K562 (cell line): ENCODE data around the gene TRIM45. TPM values are rescaled to one million over a fixed set of nuclear protein-coding genes. Genes with fewer than 3 reads are reported as not detected.
A peak's percentile ranks its signal among the peaks of the same experiment; 100 is the strongest.

Source experiments
- CBX2 ChIP-seq: fragments of 200-600 bp; sonication (generic); IDR thresholded peaks from one replicate; pipeline ENCODE4 v1.6.1; 2012; ENCODE audit warnings: mild to moderate bottlenecking, low read length, inconsistent platforms; ENCODE audit not compliant: insufficient read depth, poor library complexity, severe bottlenecking
- CCNT2 ChIP-seq: IDR thresholded peaks from 2 replicates; pipeline ENCODE4 v1.6.1; 2011; ENCODE audit warnings: borderline replicate concordance, low read depth, mild to moderate bottlenecking, moderate library complexity, mixed read lengths, low read length; ENCODE audit not compliant: insufficient read length; ENCODE audit errors: extremely low read depth
- NEUROD1 ChIP-seq: fragments of 150-350 bp; IDR thresholded peaks from 2 replicates; pipeline ENCODE4 v1.6.1; 2014; ENCODE audit warnings: borderline replicate concordance, low read length, low read depth; ENCODE audit not compliant: partially characterized antibody
- PHF8 ChIP-seq: fragments of 200-600 bp; sonication (generic); IDR thresholded peaks from 2 replicates; pipeline ENCODE4 v1.6.1; 2012; ENCODE audit warnings: mixed run types, mild to moderate bottlenecking, inconsistent platforms, low read length, moderate library complexity, borderline replicate concordance
- SMARCC2 ChIP-seq: fragments of 450-650 bp; IDR thresholded peaks from 2 replicates; pipeline ENCODE4 v1.6.1; 2017; ENCODE audit warnings: antibody characterized with exemption, moderate library complexity, mild to moderate bottlenecking, low read depth
- ZNF77 ChIP-seq: fragments of 250-450 bp; sonication (Bioruptor Pico); IDR thresholded peaks from 2 replicates; pipeline ENCODE4 v1.5.0; 2020
- polyA plus RNA-seq, 8 experiments: library from polyadenylated mRNA; depleted of rRNA in 4 of 8; stranded (reverse) in 5 of 8; unstranded in 3 of 8; fragments of >200 nt; fragmentation: Nextera tagmentation in 2 of 8; fragmentation: Illumina TruSeq in 1 of 8; extraction: Ambion mirVana in 2 of 8; extraction: Trizol in 1 of 8; gene quantifications; 2 replicates each; pipeline versions ENCODE4 v1.2.1 to v1.2.3, GENCODE V29; 2011 to 2014; ENCODE audit warnings: inconsistent platforms in 1 of 8, missing spikeins in 1 of 8
- total RNA-seq, 7 experiments: library from RNA; depleted of rRNA in 6 of 7; stranded (reverse); fragments of >200 nt in 6 of 7; fragmentation: Illumina TruSeq in 2 of 7; extraction: Trizol in 2 of 7; gene quantifications; 2 replicates each; pipeline versions ENCODE4 v1.2.1 to v1.2.3, GENCODE V29; 2011 to 2021; ENCODE audit warnings: low replicate concordance in 1 of 7
- TF ChIP-seq, protein P1 (sequence below): fragments of 450-650 bp; IDR thresholded peaks from 2 replicates; pipeline ENCODE4 v1.6.1; 2018; ENCODE audit not compliant: partially characterized antibody
- TF ChIP-seq, protein P2 (sequence below): fragments of 450-650 bp; formaldehyde crosslinking; conservative IDR thresholded peaks from 2 replicates; pipeline ENCODE4 v1.4.0; 2022; ENCODE audit warnings: mild to moderate bottlenecking, missing genetic modification characterization
- TF ChIP-seq, protein P3 (sequence below): fragments of 250-450 bp; sonication (Bioruptor Pico); IDR thresholded peaks from 2 replicates; pipeline ENCODE4 v1.5.0; 2021
- TF ChIP-seq, protein P4 (sequence below), 2 experiments: fragments of 450-650 bp in 1 of 2; sonication (generic) in 1 of 2; formaldehyde crosslinking in 1 of 2; IDR thresholded peaks; 2 replicates each; pipeline versions ENCODE4 v1.7.1 to v1.9.0; 2016 to 2022; ENCODE audit warnings: inconsistent platforms in 1 of 2, mild to moderate bottlenecking in 1 of 2, missing genetic modification reagents in 1 of 2

TRIM45 gene
- total and polyA plus RNA-seq, 9 of the 15 experiments (the other 6 are each of a cell fraction or from before 2014, with no cell fraction given): 1.9 to 6.2 (median 3.6) TPM

GRCh38 chr1:117093870-117094621 is 27.5 kb downstream of the TRIM45 start (continued):
- TF ChIP-seq, protein P1, sequence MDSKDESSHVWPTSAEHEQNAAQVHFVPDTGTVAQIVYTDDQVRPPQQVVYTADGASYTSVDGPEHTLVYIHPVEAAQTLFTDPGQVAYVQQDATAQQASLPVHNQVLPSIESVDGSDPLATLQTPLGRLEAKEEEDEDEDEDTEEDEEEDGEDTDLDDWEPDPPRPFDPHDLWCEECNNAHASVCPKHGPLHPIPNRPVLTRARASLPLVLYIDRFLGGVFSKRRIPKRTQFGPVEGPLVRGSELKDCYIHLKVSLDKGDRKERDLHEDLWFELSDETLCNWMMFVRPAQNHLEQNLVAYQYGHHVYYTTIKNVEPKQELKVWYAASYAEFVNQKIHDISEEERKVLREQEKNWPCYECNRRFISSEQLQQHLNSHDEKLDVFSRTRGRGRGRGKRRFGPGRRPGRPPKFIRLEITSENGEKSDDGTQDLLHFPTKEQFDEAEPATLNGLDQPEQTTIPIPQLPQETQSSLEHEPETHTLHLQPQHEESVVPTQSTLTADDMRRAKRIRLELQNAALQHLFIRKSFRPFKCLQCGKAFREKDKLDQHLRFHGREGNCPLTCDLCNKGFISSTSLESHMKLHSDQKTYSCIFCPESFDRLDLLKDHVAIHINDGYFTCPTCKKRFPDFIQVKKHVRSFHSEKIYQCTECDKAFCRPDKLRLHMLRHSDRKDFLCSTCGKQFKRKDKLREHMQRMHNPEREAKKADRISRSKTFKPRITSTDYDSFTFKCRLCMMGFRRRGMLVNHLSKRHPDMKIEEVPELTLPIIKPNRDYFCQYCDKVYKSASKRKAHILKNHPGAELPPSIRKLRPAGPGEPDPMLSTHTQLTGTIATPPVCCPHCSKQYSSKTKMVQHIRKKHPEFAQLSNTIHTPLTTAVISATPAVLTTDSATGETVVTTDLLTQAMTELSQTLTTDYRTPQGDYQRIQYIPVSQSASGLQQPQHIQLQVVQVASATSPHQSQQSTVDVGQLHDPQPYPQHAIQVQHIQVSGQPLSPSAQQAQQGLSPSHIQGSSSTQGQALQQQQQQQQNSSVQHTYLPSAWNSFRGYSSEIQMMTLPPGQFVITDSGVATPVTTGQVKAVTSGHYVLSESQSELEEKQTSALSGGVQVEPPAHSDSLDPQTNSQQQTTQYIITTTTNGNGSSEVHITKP: peak; percentile 52
- TF ChIP-seq CBX2 (no peak), NEUROD1 (no peak), PHF8 (no peak), SMARCC2 (no peak), ZNF77 (CRISPR knock-in tag) (no peak), CCNT2 (no peak)
- TF ChIP-seq, protein P2, sequence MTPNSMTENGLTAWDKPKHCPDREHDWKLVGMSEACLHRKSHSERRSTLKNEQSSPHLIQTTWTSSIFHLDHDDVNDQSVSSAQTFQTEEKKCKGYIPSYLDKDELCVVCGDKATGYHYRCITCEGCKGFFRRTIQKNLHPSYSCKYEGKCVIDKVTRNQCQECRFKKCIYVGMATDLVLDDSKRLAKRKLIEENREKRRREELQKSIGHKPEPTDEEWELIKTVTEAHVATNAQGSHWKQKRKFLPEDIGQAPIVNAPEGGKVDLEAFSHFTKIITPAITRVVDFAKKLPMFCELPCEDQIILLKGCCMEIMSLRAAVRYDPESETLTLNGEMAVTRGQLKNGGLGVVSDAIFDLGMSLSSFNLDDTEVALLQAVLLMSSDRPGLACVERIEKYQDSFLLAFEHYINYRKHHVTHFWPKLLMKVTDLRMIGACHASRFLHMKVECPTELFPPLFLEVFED: no peak
- TF ChIP-seq, protein P3, sequence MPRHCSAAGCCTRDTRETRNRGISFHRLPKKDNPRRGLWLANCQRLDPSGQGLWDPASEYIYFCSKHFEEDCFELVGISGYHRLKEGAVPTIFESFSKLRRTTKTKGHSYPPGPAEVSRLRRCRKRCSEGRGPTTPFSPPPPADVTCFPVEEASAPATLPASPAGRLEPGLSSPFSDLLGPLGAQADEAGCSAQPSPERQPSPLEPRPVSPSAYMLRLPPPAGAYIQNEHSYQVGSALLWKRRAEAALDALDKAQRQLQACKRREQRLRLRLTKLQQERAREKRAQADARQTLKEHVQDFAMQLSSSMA (CRISPR knock-in tag): no peak
- TF ChIP-seq, protein P4, sequence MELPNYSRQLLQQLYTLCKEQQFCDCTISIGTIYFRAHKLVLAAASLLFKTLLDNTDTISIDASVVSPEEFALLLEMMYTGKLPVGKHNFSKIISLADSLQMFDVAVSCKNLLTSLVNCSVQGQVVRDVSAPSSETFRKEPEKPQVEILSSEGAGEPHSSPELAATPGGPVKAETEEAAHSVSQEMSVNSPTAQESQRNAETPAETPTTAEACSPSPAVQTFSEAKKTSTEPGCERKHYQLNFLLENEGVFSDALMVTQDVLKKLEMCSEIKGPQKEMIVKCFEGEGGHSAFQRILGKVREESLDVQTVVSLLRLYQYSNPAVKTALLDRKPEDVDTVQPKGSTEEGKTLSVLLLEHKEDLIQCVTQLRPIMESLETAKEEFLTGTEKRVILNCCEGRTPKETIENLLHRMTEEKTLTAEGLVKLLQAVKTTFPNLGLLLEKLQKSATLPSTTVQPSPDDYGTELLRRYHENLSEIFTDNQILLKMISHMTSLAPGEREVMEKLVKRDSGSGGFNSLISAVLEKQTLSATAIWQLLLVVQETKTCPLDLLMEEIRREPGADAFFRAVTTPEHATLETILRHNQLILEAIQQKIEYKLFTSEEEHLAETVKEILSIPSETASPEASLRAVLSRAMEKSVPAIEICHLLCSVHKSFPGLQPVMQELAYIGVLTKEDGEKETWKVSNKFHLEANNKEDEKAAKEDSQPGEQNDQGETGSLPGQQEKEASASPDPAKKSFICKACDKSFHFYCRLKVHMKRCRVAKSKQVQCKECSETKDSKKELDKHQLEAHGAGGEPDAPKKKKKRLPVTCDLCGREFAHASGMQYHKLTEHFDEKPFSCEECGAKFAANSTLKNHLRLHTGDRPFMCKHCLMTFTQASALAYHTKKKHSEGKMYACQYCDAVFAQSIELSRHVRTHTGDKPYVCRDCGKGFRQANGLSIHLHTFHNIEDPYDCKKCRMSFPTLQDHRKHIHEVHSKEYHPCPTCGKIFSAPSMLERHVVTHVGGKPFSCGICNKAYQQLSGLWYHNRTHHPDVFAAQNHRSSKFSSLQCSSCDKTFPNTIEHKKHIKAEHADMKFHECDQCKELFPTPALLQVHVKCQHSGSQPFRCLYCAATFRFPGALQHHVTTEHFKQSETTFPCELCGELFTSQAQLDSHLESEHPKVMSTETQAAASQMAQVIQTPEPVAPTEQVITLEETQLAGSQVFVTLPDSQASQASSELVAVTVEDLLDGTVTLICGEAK (IDR thresholded peaks at IDR 0.05): no peak
- TF ChIP-seq, protein P4 (CRISPR knock-in tag; IDR thresholded peaks at IDR 0.05): no peak
